Measurements from ENCODE around the gene NDUFS6.

The NDUFS6 gene

GRCh38 chr5:1831257-1831656 is 30.1 kb downstream of the NDUFS6 start:
- Histone ChIP-seq H3K27ac (ENCODE audit: low read depth in 2 of 2, low read length in 2 of 2) (no peak overlapping the region), H3K36me3 (ENCODE audit: control insufficient read depth in 2 of 2, insufficient read depth in 2 of 2, low read length in 2 of 2) (no peaks in the 10 kb centered on the region), H3K4me3 (ENCODE audit: low read length in 2 of 2) (no peak overlapping the region), H3K27me3 (ENCODE audit: control insufficient read depth in 2 of 2, insufficient read depth in 2 of 2, low read length in 2 of 2) (peaks cover 0 to 3% of the 10 kb centered on the region in 2 donors), H3K9me3 (ENCODE audit: control insufficient read depth in 2 of 2, low read length in 2 of 2) (no peaks in the 10 kb centered on the region), H3K9ac (ENCODE audit: low read depth in 1 of 2, low read length in 2 of 2) (no peak overlapping the region), H3K4me1 (ENCODE audit: control insufficient read depth in 2 of 2, insufficient read depth in 2 of 2, low read length in 2 of 2) (no peaks in the 10 kb centered on the region)

DNA sequence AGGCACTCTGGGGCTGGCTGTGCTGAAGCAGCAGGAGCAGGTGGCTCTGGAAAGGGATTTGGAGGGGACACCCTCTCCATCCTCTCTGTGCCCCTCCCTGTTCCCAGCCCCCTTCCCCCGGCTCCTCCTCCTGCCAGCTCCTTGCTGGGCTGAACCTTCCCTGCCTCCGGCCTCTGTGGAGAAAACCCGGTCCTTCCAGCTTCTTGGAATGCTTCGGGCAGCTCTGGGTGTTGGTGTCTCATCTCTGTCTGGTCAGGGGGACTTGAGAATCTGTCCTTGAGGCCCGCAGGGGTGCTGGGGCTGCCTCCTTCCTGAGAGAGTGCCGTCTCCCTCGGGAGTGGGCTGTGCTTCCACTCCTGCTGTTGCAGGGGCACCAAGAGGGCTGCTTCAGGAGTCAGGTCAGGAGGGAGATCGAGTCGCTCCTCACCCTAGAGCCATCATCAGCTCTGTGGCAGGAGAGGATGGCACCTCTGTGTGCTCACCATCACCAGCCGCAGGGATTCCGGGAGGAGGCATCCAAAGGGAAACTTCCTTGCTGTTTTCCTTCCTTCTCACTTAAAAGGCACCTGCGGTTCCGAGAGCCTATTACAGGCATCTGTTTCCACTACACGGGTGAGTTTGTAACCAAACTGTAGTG is 30.6 kb downstream of the NDUFS6 start:
- Histone ChIP-seq H3K4me1 (ENCODE audit: control insufficient read depth in 2 of 2, insufficient read depth in 2 of 2, low read length in 2 of 2) (no peaks in the 10 kb centered on the region), H3K27ac (ENCODE audit: low read depth in 2 of 2, low read length in 2 of 2) (no peak overlapping the region), H3K9me3 (ENCODE audit: control insufficient read depth in 2 of 2, low read length in 2 of 2) (no peaks in the 10 kb centered on the region), H3K36me3 (ENCODE audit: control insufficient read depth in 2 of 2, insufficient read depth in 2 of 2, low read length in 2 of 2) (no peaks in the 10 kb centered on the region), H3K9ac (ENCODE audit: low read depth in 1 of 2, low read length in 2 of 2) (no peak overlapping the region), H3K4me3 (ENCODE audit: low read length in 2 of 2) (no peak overlapping the region), H3K27me3 (ENCODE audit: control insufficient read depth in 2 of 2, insufficient read depth in 2 of 2, low read length in 2 of 2) (peaks cover 0 to 3% of the 10 kb centered on the region in 2 donors)

GRCh38 chr5:1832511-1833250 is 31.5 kb downstream of the NDUFS6 start:
- Histone ChIP-seq H3K27ac (ENCODE audit: low read depth in 2 of 2, low read length in 2 of 2) (no peak overlapping the region), H3K9ac (ENCODE audit: low read depth in 1 of 2, low read length in 2 of 2) (no peak overlapping the region), H3K27me3 (ENCODE audit: control insufficient read depth in 2 of 2, insufficient read depth in 2 of 2, low read length in 2 of 2) (peaks cover 0 to 3% of the 10 kb centered on the region in 2 donors), H3K36me3 (ENCODE audit: control insufficient read depth in 2 of 2, insufficient read depth in 2 of 2, low read length in 2 of 2) (no peaks in the 10 kb centered on the region), H3K4me1 (ENCODE audit: control insufficient read depth in 2 of 2, insufficient read depth in 2 of 2, low read length in 2 of 2) (no peaks in the 10 kb centered on the region), H3K4me3 (ENCODE audit: low read length in 2 of 2) (no peak overlapping the region), H3K9me3 (ENCODE audit: control insufficient read depth in 2 of 2, low read length in 2 of 2) (no peaks in the 10 kb centered on the region)

- Histone ChIP-seq H3K4me1 (ENCODE audit: control insufficient read depth in 2 of 2, insufficient read depth in 2 of 2, low read length in 2 of 2) (no peaks in the 10 kb centered on the region), H3K36me3 (ENCODE audit: control insufficient read depth in 2 of 2, insufficient read depth in 2 of 2, low read length in 2 of 2) (no peaks in the 10 kb centered on the region), H3K9ac (ENCODE audit: low read depth in 1 of 2, low read length in 2 of 2) (no peak overlapping the region), H3K9me3 (ENCODE audit: control insufficient read depth in 2 of 2, low read length in 2 of 2) (no peaks in the 10 kb centered on the region), H3K27ac (ENCODE audit: low read depth in 2 of 2, low read length in 2 of 2) (no peak overlapping the region), H3K4me3 (ENCODE audit: low read length in 2 of 2) (no peak overlapping the region), H3K27me3 (ENCODE audit: control insufficient read depth in 2 of 2, insufficient read depth in 2 of 2, low read length in 2 of 2) (peaks cover 0 to 3% of the 10 kb centered on the region in 2 donors)
These were observed 32.2 kb downstream of the NDUFS6 start for GRCh38 chr5:1833264-1834021.

DNA sequence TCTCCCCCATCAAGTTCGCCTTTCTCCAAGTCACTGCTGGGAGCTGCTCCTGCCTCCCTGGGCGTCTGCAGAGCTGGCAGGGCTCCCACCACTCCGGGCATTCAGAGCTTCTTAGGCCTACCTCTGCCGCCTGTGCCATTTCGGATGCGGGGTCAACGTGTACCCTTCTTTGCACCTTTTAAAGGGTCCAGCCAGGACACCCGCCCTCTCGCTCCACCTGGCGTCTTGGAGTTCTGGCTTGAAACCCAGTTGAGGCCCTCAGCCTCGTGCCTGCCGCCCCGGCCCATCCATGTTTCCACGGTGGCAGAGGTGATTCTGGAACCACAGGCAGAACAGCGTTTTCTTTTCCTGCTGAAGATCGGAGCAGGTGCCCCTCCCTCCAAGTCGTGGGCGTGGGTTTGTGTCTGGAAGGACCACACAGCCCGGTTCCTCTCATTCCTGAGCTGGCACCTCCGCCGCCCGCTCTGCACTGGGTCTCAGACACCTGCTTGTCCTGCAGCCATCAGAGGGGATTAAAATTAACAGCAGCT is 32.9 kb downstream of the NDUFS6 start:
- Histone ChIP-seq H3K27ac (ENCODE audit: low read depth in 2 of 2, low read length in 2 of 2) (no peak overlapping the region), H3K9ac (ENCODE audit: low read depth in 1 of 2, low read length in 2 of 2) (no peak overlapping the region), H3K9me3 (ENCODE audit: control insufficient read depth in 2 of 2, low read length in 2 of 2) (no peaks in the 10 kb centered on the region), H3K27me3 (ENCODE audit: control insufficient read depth in 2 of 2, insufficient read depth in 2 of 2, low read length in 2 of 2) (peaks cover 0 to 3% of the 10 kb centered on the region in 2 donors), H3K36me3 (ENCODE audit: control insufficient read depth in 2 of 2, insufficient read depth in 2 of 2, low read length in 2 of 2) (no peaks in the 10 kb centered on the region), H3K4me1 (ENCODE audit: control insufficient read depth in 2 of 2, insufficient read depth in 2 of 2, low read length in 2 of 2) (no peaks in the 10 kb centered on the region), H3K4me3 (ENCODE audit: low read length in 2 of 2) (no peak overlapping the region)

GRCh38 chr5:1834721-1835429 is 33.7 kb downstream of the NDUFS6 start:
- Histone ChIP-seq H3K27me3 (ENCODE audit: control insufficient read depth in 2 of 2, insufficient read depth in 2 of 2, low read length in 2 of 2) (peaks cover 0 to 3% of the 10 kb centered on the region in 2 donors), H3K4me3 (ENCODE audit: low read length in 2 of 2) (no peak overlapping the region), H3K36me3 (ENCODE audit: control insufficient read depth in 2 of 2, insufficient read depth in 2 of 2, low read length in 2 of 2) (no peaks in the 10 kb centered on the region)

GRCh38 chr5:1835431-1835830 is 34.2 kb downstream of the NDUFS6 start:
- Histone ChIP-seq H3K4me1 (ENCODE audit: control insufficient read depth in 2 of 2, insufficient read depth in 2 of 2, low read length in 2 of 2) (no peaks in the 10 kb centered on the region), H3K27ac (ENCODE audit: low read depth in 2 of 2, low read length in 2 of 2) (no peak overlapping the region), H3K9ac (ENCODE audit: low read depth in 1 of 2, low read length in 2 of 2) (no peak overlapping the region), H3K27me3 (ENCODE audit: control insufficient read depth in 2 of 2, insufficient read depth in 2 of 2, low read length in 2 of 2) (peaks cover 5 to 8% of the 10 kb centered on the region in 2 donors), H3K4me3 (ENCODE audit: low read length in 2 of 2) (no peak overlapping the region), H3K9me3 (ENCODE audit: control insufficient read depth in 2 of 2, low read length in 2 of 2) (no peaks in the 10 kb centered on the region), H3K36me3 (ENCODE audit: control insufficient read depth in 2 of 2, insufficient read depth in 2 of 2, low read length in 2 of 2) (no peaks in the 10 kb centered on the region)

More at GRCh38 chr5:1834721-1835429, 33.7 kb downstream of the NDUFS6 start:
- Histone ChIP-seq H3K27ac (ENCODE audit: low read depth in 2 of 2, low read length in 2 of 2) (no peak overlapping the region), H3K9ac (ENCODE audit: low read depth in 1 of 2, low read length in 2 of 2) (no peak overlapping the region), H3K9me3 (ENCODE audit: control insufficient read depth in 2 of 2, low read length in 2 of 2) (no peaks in the 10 kb centered on the region), H3K4me1 (ENCODE audit: control insufficient read depth in 2 of 2, insufficient read depth in 2 of 2, low read length in 2 of 2) (no peaks in the 10 kb centered on the region)

DNA sequence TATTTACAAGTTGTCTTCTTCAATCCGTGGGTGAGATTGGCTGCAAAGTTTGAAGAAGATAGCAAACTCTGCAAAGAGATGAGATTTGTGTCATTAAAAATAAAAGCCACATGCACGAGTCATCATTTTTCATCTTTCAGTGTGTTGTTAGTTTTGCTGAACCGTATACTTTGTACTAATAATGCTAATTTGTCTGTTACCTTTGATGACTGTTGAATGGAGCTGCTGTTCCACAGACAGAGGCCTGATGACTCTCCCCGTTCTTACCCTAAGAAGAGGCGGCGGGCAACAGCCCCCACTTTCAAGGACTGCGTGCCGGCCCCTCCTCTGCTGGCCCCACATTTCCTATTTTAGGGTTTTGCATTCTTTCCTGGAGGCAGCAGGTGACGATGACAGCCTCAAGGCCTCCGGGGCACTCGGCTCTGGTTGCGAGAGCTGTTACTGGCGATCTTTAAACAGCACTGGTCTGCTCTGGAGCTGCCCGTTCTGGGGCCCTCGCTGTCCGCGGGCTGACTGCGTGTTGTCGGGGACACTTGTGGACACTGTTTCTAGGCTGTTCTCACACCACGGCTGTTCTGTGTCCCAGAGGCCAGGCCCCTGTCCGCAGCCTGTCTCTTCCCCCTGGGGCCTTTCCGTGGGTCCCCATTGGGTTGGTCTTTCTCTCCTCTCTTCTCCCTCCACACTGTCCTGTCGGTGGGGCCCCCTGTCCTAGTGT is 35.1 kb downstream of the NDUFS6 start:
- Histone ChIP-seq H3K27ac (ENCODE audit: low read depth in 2 of 2, low read length in 2 of 2) (no peak overlapping the region), H3K4me3 (ENCODE audit: low read length in 2 of 2) (no peak overlapping the region), H3K4me1 (ENCODE audit: control insufficient read depth in 2 of 2, insufficient read depth in 2 of 2, low read length in 2 of 2) (no peaks in the 10 kb centered on the region), H3K9me3 (ENCODE audit: control insufficient read depth in 2 of 2, low read length in 2 of 2) (no peaks in the 10 kb centered on the region), H3K27me3 (ENCODE audit: control insufficient read depth in 2 of 2, insufficient read depth in 2 of 2, low read length in 2 of 2) (peaks cover 13 to 14% of the 10 kb centered on the region in 2 donors), H3K9ac (ENCODE audit: low read depth in 1 of 2, low read length in 2 of 2) (no peak overlapping the region), H3K36me3 (ENCODE audit: control insufficient read depth in 2 of 2, insufficient read depth in 2 of 2, low read length in 2 of 2) (no peaks in the 10 kb centered on the region)

All from mucosa of rectum (tissue), 2 donors.